ENCODE data around the gene MAP3K4. TPM values are rescaled to one million over a fixed set of nuclear protein-coding genes. Genes with fewer than 3 reads are reported as not detected.

Gene MAP3K4
- polyA plus RNA-seq, 4 donors, result 32.4 to 40.7 (median 35.5) TPM

GRCh38 chr6:161073930-161074329 is 82.4 kb downstream of the MAP3K4 start:
- no peak for DNase-seq (ENCODE audit: low read depth in 4 of 4, low spot score in 3 of 4)

GRCh38 chr6:161074496-161075121 is 83.0 kb downstream of the MAP3K4 start:
- no peak for DNase-seq (ENCODE audit: low read depth in 4 of 4, low spot score in 3 of 4)

GRCh38 chr6:161076181-161076677 is 84.7 kb downstream of the MAP3K4 start:
- no peak for DNase-seq (ENCODE audit: low read depth in 4 of 4, low spot score in 3 of 4)

GRCh38 chr6:161079566-161080262 is 88.1 kb downstream of the MAP3K4 start:
- no peak for DNase-seq (ENCODE audit: low read depth in 4 of 4, low spot score in 3 of 4)

- no peak for DNase-seq (ENCODE audit: low read depth in 4 of 4, low spot score in 3 of 4)
Observed at GRCh38 chr6:161080263-161080970, 88.8 kb downstream of the MAP3K4 start.

- no peak for DNase-seq (ENCODE audit: low read depth in 4 of 4, low spot score in 3 of 4)
Observed at GRCh38 chr6:161082215-161082614, 90.6 kb downstream of the MAP3K4 start.

- no peak for DNase-seq (ENCODE audit: low read depth in 4 of 4, low spot score in 3 of 4)
Observed at GRCh38 chr6:161085246-161085645, 93.7 kb downstream of the MAP3K4 start.

GRCh38 chr6:161088676-161089328 is 97.2 kb downstream of the MAP3K4 start:
- DNase-seq (ENCODE audit: low read depth in 4 of 4, low spot score in 3 of 4), result no peak

GRCh38 chr6:161091151-161091550 is 99.6 kb downstream of the MAP3K4 start:
- no peak for DNase-seq (ENCODE audit: low read depth in 4 of 4, low spot score in 3 of 4)

GRCh38 chr6:161091972-161092701 is 100.6 kb downstream of the MAP3K4 start:
- DNase-seq (ENCODE audit: low read depth in 4 of 4, low spot score in 3 of 4), result no peak

GRCh38 chr6:161094955-161095354 is 103.4 kb downstream of the MAP3K4 start:
- DNase-seq (ENCODE audit: low read depth in 4 of 4, low spot score in 3 of 4), result no peak

- no peak for DNase-seq (ENCODE audit: low read depth in 4 of 4, low spot score in 3 of 4)
Observed at GRCh38 chr6:161095916-161096315, 104.3 kb downstream of the MAP3K4 start.

GRCh38 chr6:161100072-161100471 is 108.5 kb downstream of the MAP3K4 start:
- DNase-seq (ENCODE audit: low read depth in 4 of 4, low spot score in 3 of 4), result no peak

GRCh38 chr6:161101517-161101916 is 109.9 kb downstream of the MAP3K4 start:
- peak in 1 of 4 donors; percentile 6 for DNase-seq (ENCODE audit: low read depth in 4 of 4, low spot score in 3 of 4)

- DNase-seq (ENCODE audit: low read depth in 4 of 4, low spot score in 3 of 4), result no peak
Observed at GRCh38 chr6:161103475-161103874, 111.9 kb downstream of the MAP3K4 start.

GRCh38 chr6:161104966-161105365 is 113.4 kb downstream of the MAP3K4 start:
- DNase-seq (ENCODE audit: low read depth in 4 of 4, low spot score in 3 of 4), result no peak

GRCh38 chr6:161105408-161105807 is 113.8 kb downstream of the MAP3K4 start:
- no peak for DNase-seq (ENCODE audit: low read depth in 4 of 4, low spot score in 3 of 4)

GRCh38 chr6:161107779-161108730 is 116.5 kb downstream of the MAP3K4 start:
- no peak for DNase-seq (ENCODE audit: low read depth in 4 of 4, low spot score in 3 of 4)

GRCh38 chr6:161108916-161109315 is 117.3 kb downstream of the MAP3K4 start:
- no peak for DNase-seq (ENCODE audit: low read depth in 4 of 4, low spot score in 3 of 4)
